22Rv1 (cell line): ENCODE data around the gene OR56A4.

Source experiments
- H3K27ac ChIP-seq: fragments of 450-650 bp; 2 replicates; pipeline ENCODE4 v1.5.1; 2017
- ZFX ChIP-seq: fragments of 450-650 bp; IDR thresholded peaks from 2 replicates; pipeline ENCODE4 v1.6.1; 2017; ENCODE audit warnings: antibody characterized with exemption, borderline replicate concordance
- TF ChIP-seq, protein P1 (sequence below): fragments of 450-650 bp; IDR thresholded peaks from 2 replicates; pipeline ENCODE4 v1.5.1; 2017; ENCODE audit warnings: mild to moderate bottlenecking

Gene OR56A4

DNA sequence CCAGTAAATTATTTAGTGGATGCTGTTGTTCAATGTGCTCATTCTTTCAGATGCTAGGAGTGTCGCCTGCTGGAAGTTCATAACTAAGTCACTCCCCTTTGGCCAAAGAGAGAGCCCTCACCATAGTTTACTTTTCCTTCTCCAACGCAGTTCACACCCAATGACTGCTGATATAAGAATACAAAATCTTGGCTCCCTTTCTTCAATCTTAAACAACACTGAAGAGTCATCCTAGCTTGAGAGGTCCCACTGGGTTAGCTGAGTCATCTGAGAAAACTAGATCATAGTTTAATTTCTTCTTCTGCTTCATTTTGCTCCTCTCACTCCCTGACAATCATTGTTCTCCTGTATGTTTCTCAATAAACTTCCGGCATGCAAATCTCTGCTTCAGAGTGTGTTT is 14.6 kb downstream of the OR56A4 start:
- TF ChIP-seq, protein P1, sequence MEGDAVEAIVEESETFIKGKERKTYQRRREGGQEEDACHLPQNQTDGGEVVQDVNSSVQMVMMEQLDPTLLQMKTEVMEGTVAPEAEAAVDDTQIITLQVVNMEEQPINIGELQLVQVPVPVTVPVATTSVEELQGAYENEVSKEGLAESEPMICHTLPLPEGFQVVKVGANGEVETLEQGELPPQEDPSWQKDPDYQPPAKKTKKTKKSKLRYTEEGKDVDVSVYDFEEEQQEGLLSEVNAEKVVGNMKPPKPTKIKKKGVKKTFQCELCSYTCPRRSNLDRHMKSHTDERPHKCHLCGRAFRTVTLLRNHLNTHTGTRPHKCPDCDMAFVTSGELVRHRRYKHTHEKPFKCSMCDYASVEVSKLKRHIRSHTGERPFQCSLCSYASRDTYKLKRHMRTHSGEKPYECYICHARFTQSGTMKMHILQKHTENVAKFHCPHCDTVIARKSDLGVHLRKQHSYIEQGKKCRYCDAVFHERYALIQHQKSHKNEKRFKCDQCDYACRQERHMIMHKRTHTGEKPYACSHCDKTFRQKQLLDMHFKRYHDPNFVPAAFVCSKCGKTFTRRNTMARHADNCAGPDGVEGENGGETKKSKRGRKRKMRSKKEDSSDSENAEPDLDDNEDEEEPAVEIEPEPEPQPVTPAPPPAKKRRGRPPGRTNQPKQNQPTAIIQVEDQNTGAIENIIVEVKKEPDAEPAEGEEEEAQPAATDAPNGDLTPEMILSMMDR: no peak
- no peak for TF ChIP-seq ZFX
- no peak overlapping the region for H3K27ac ChIP-seq

DNA sequence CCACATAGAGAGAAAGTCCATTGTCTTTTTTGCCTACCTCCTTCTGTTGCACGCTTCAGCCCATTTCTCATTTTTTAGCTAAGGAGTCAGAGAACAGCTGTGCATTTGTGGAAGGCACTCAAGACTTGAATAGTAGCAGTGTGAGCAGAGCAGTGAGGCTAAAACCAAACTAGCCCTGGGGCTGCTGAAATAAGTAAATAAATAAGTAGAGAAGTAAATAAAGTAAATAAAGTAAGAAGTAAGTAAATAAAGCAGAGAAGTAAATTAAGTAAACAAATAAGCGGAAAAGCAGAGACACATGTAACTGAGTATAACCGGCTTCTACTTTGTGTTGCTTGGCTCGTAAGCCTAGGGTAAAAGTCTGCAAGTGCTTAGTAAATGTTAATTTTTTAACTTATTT is 17.5 kb downstream of the OR56A4 start:
- TF ChIP-seq, protein P1: no peak
- TF ChIP-seq ZFX: no peak
- no peak overlapping the region for H3K27ac ChIP-seq

DNA sequence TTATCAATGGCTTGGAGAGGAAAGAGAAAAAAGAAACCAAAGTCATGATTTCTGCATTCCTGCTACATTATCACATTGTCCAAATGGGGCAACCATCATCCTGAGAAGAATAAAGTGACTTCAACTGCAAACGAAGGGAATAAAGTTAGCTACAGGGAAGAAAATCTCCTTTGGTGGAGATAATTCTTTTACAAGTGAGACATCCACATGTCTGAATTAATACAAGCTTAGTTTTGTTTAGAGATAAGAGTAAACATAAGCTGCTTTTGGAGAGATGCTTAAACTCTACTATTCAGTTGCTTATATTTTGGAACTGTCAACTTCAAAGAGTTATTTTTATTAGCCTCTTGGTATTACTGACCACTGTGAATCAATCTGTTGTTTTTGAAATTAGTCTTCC is 19.9 kb downstream of the OR56A4 start, which contains the start of gene OR52L1:
Gene OR52L1, minus strand, starts transcription at position 101 of the 400 bp plus-strand sequence. Its CDS starts 55 bp downstream, at position 46.
- no peak for TF ChIP-seq ZFX
- TF ChIP-seq, protein P1: no peak
- no peak within 1 kb of the TSS for H3K27ac ChIP-seq

DNA sequence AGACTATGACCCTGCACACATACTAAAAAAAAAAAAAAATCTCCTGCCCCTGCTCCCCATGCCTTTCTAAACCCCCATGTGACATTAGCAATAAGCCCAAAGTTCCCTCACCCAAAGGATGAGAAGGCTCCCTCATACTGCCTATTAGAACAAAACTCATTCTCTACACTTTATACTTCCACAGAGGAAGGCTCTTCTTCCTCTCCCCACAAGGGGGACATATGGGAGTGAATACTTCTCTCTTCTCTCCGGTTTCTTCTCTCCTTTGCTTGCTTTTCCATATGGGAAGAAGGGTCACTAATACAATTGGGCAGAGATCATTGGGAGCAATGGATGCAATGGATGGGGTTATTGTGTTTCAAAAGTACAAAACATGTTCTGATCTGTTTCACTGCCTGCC is 23.3 kb downstream of the OR56A4 start:
- no peak overlapping the region for H3K27ac ChIP-seq
- TF ChIP-seq ZFX: no peak
- TF ChIP-seq, protein P1: no peak

- H3K27ac ChIP-seq: no peak overlapping the region
- TF ChIP-seq, protein P1: no peak
- TF ChIP-seq ZFX: no peak
These were observed 33.2 kb downstream of the OR56A4 start for GRCh38 chr11:5973530-5973929.

DNA sequence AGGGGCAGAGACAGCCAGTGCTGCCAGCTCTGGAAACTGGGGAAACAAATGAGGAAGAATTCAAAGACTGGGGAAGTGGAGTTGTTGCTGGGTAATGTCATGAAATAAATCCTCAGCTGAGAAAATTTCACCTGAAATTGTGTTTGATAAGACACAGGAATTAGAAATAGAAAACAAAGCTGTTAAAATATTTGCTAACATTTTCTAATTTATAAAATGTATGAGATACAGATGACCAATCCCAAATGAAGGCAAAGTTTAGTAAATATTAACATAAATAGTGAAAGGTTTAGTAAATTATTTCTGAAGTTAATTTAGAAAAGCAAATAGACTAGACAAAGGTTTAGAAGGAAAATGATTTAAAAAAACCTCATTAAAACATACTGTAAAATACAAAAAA is 38.4 kb downstream of the OR56A4 start, which contains the start of gene OR56A5:
Gene OR56A5, minus strand, starts transcription at position 101 of the 400 bp plus-strand sequence. Its CDS starts 0 bp downstream, at position 101.
- TF ChIP-seq, protein P1: no peak
- TF ChIP-seq ZFX: no peak
- no peak within 1 kb of the TSS for H3K27ac ChIP-seq

- no peak overlapping the region for H3K27ac ChIP-seq
These were observed 39.0 kb downstream of the OR56A4 start for GRCh38 chr11:5967708-5968107.

More at GRCh38 chr11:5967708-5968107, 39.0 kb downstream of the OR56A4 start:
- no peak for TF ChIP-seq ZFX
- TF ChIP-seq, protein P1: no peak
